RWPE2 (cell line): ENCODE results near the gene C5.

Experiments
- ATAC-seq: fragments of 200-7000 bp; cut with Tn5 transposase; 3 replicates; pipeline ENCODE4 v1.9.1; 2021; ENCODE audit warnings: low read depth
- DNase-seq: peaks from one replicate; pipeline ENCODE4 v3.0.0-alpha.2; 2020; ENCODE audit warnings: low spot score
- H3K27ac ChIP-seq: fragments of 450-650 bp; 2 replicates; pipeline ENCODE4 v1.5.1; 2017; ENCODE audit warnings: mild to moderate bottlenecking; ENCODE audit not compliant: poor library complexity, severe bottlenecking
- H3K27me3 ChIP-seq: fragments of 250-450 bp; sonication (Bioruptor Pico); 2 replicates; pipeline ENCODE4 v1.5.1; 2021; ENCODE audit warnings: mild to moderate bottlenecking, moderate library complexity; ENCODE audit not compliant: insufficient read depth, poor library complexity, severe bottlenecking
- H3K36me3 ChIP-seq: fragments of 250-450 bp; sonication (Bioruptor Pico); 2 replicates; pipeline ENCODE4 v1.5.1; 2020; ENCODE audit warnings: low read depth, mild to moderate bottlenecking, moderate library complexity
- H3K4me1 ChIP-seq: fragments of 250-450 bp; sonication (Bioruptor Pico); 2 replicates; pipeline ENCODE4 v1.5.1; 2021; ENCODE audit warnings: mild to moderate bottlenecking, moderate library complexity; ENCODE audit not compliant: insufficient read depth, poor library complexity, severe bottlenecking
- H3K4me3 ChIP-seq: fragments of 250-450 bp; sonication (Bioruptor Pico); 2 replicates; pipeline ENCODE4 v1.5.1; 2021; ENCODE audit warnings: mild to moderate bottlenecking, moderate library complexity; ENCODE audit not compliant: severe bottlenecking
- H3K9me3 ChIP-seq: fragments of 250-450 bp; sonication (Bioruptor Pico); 2 replicates; pipeline ENCODE4 v1.5.1; 2021; ENCODE audit warnings: mild to moderate bottlenecking, moderate library complexity; ENCODE audit not compliant: severe bottlenecking
- CTCF ChIP-seq: fragments of 450-650 bp; IDR thresholded peaks from one replicate; pipeline ENCODE4 v1.5.1; 2017; ENCODE audit warnings: mild to moderate bottlenecking, moderate library complexity; ENCODE audit not compliant: poor library complexity, severe bottlenecking

Gene C5

DNA sequence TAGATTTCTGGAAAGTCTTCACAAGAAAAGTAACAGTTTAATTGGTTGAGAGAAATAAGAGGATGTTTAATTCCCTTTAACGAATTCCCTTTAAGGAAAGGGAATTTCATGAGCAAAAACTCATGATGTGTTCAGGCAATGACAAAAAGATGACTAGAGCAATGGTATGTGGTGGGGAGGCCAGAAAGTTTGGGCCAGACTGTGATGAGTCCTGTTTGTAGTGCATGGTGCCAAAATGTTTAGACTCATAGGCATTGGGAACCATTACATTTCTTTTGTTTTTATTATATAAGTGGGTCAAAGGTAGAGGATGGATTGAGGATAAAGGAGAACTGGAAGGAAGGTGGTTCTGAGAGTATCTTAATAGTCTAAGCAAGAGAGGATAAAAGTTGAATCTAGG, 35.6 kb upstream of the C5 start:
- H3K27ac ChIP-seq, result no peak overlapping the region
- ATAC-seq, result no peak

DNA sequence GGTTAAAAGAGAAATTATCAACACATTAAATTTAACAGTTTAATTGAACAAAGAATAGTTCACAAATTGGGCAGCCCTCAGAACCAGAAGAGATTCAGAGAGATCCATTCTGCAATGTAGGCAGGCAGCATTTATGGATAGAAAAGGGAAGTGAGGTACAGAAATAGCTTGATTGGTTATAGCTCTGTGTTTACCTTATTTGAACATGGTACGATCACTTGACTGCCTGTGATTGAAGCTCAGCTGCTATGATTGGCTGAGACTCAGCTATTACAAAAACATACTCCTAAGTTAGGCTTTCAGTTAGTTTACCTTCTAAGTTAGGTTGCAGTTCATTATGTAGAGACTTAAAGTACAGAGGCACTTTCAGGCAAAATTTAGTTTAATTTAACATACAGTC, 32.0 kb upstream of the C5 start:
- TF ChIP-seq CTCF, result no peak
- Histone ChIP-seq H3K4me3 (no peak overlapping the region), H3K36me3 (peaks cover 7% of the 10 kb centered on the region), H3K9me3 (no peaks in the 10 kb centered on the region), H3K4me1 (no peaks in the 10 kb centered on the region), H3K27ac (no peak overlapping the region), H3K27me3 (no peaks in the 10 kb centered on the region)
- DNase-seq (no peak), ATAC-seq (no peak)

More for the DNA sequence above, 35.6 kb upstream of the C5 start:
- DNase-seq, result no peak
- H3K36me3 ChIP-seq, result peaks cover 17% of the 10 kb centered on the region
- no peak overlapping the region for H3K4me3 ChIP-seq
- no peak for TF ChIP-seq CTCF
- H3K27me3 ChIP-seq, result no peaks in the 10 kb centered on the region
- no peaks in the 10 kb centered on the region for H3K4me1 ChIP-seq
- H3K9me3 ChIP-seq, result no peaks in the 10 kb centered on the region

GRCh38 chr9:121075251-121076036, 25.4 kb upstream of the C5 start:
- H3K9me3 ChIP-seq, result no peaks in the 10 kb centered on the region
- DNase-seq (no peak), ATAC-seq (no peak)
- peaks cover 5% of the 10 kb centered on the region for H3K4me1 ChIP-seq
- H3K36me3 ChIP-seq, result no peaks in the 10 kb centered on the region
- peak overlapping the region; percentile 46 for H3K27ac ChIP-seq
- peak overlapping the region; percentile 48 for H3K4me3 ChIP-seq
- no peak for TF ChIP-seq CTCF
- no peaks in the 10 kb centered on the region for H3K27me3 ChIP-seq

- Histone ChIP-seq H3K27ac (peak within 1 kb of the TSS; percentile 46), H3K27me3 (no peaks in the 10 kb centered on the region), H3K36me3 (no peaks in the 10 kb centered on the region), H3K4me3 (peak within 1 kb of the TSS; percentile 48), H3K9me3 (no peaks in the 10 kb centered on the region), H3K4me1 (peaks cover 5% of the 10 kb centered on the region)
- ATAC-seq (peak; percentile 89), DNase-seq (peak; percentile 92)
- TF ChIP-seq CTCF, result no peak
Observed at GRCh38 chr9:121074370-121075250, 24.5 kb upstream of the C5 start, which contains the start of gene CNTRL. Gene CNTRL, plus strand, starts transcription at chr9:121074955. Its CDS starts 13,372 bp downstream, at chr9:121088327.
